ENCODE measurements around the gene VRK1.

The VRK1 gene

GRCh38 chr14:96888593-96888992, 91.4 kb downstream of the VRK1 start:
- FAIRE-seq, result no peak

GRCh38 chr14:96889091-96889490, 91.9 kb downstream of the VRK1 start:
- no peak for FAIRE-seq

GRCh38 chr14:96893966-96894622, 96.9 kb downstream of the VRK1 start:
- FAIRE-seq, result no peak

DNA sequence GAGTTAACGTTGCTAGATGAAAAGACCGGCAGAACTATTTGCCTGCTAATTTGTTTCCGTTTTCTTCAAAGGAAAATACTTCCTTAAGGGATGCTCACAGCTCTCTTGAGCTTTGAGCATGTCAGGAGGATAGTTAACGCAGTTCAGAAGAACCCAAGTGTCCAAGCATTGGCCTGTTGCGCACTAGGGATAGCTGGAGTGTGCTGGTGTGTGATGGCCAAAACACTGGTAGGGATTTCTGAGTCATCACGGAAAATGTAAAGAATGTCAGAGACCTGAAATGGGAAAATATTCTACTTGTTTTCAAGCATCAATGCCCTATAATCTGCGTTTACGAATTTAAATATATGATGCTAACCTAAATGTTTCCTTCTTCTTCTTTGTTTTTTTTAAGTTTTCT, 97.8 kb downstream of the VRK1 start:
- FAIRE-seq, result no peak

DNA sequence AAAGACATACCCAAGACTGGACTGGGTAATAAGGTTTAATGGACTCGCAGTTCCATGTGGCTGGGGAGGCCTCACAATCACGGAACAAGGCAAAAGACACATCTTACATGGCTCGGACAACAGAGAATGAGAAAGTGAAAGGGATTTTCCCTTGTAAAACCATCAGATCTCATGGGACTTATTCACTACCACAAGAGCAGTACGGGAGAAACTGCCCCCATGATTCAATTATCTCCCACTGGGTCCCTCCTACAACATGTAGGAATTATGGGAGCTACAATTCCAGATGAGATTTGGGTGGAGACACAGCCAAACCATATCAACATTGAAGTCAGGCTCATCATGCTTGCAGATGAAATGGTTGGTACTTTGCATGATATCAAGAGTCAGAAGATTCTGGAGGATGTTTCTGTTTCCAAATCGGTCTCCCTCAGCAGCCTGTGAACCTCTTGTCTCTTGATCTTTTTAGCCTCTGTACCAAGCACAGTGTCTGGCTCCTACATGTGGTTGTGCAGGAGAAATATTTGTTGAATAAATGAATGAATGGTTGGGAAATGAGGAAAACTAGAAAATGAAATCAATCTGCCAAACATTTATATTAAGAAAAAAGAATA, 98.6 kb downstream of the VRK1 start:
- FAIRE-seq, result no peak

- FAIRE-seq, result no peak
Measured at GRCh38 chr14:96897184-96897583, 100.0 kb downstream of the VRK1 start.

GRCh38 chr14:96901227-96901626, 104.0 kb downstream of the VRK1 start:
- FAIRE-seq, result no peak

DNA sequence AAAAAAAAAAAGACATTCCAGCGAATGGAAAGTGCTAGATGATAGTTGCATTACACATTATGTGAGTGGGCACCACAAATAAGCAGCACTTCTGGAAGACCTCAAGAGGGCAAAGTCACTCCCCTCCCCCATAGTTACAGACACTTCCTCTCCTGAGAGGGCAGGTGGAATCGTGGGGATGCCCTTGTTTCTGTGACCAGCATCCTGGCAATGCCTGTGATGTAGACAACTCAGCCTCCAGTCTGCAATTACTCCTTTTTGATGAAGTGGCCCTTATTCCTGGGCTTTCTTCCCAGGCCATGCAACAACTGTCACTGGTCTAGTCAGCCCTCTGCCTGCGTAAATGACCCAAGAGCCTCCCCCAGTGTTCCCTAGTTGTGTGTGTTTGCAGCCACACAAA, 104.8 kb downstream of the VRK1 start:
- FAIRE-seq, result no peak

GRCh38 chr14:96903444-96904023, 106.4 kb downstream of the VRK1 start:
- no peak for FAIRE-seq

DNA sequence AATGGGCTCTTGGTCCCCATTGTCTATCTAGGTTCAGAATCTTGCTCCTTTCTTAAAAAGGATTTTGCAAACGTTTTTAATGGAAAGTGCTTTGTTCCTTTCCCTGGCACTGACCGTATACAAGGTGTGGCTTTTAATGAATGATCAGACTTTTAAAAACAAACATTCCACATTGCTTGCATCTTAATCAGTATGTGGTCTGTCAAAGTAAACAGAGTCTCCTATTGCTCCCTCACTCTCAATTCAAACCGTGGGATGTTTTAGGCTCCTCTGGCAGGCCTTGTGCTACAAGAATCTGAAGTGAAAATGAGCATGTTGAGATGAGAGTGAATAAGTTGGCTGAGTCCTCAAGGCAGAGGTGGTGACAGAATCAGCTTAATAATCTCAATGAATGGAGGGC, 107.0 kb downstream of the VRK1 start:
- no peak for FAIRE-seq

GRCh38 chr14:96905065-96905464, 107.9 kb downstream of the VRK1 start:
- no peak for FAIRE-seq

DNA sequence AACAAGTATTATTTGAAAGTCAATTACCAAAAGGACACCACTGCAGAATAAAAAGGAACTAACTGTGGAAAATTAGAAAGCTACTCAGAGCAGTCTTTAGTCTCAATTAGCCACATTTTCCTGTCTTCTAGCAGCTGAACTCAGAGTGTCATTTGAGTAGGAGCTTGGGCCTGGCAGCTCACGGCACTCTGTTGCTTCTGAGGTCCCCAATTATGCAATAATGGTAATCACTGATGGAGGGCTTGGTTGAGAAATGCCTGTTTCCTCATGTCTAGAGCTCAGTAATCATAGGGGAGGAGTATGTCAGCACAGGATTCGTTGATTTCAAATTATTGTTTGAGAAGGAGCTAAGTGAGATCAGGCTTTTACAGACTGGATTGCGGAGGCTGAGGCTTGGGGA, 108.6 kb downstream of the VRK1 start:
- no peak for FAIRE-seq

GRCh38 chr14:96906434-96906833, 109.3 kb downstream of the VRK1 start:
- FAIRE-seq, result no peak

GRCh38 chr14:96909841-96910364, 112.7 kb downstream of the VRK1 start:
- FAIRE-seq, result no peak

GRCh38 chr14:96911499-96912149, 114.4 kb downstream of the VRK1 start:
- no peak for FAIRE-seq

GRCh38 chr14:96914571-96915128, 117.5 kb downstream of the VRK1 start:
- FAIRE-seq, result no peak

DNA sequence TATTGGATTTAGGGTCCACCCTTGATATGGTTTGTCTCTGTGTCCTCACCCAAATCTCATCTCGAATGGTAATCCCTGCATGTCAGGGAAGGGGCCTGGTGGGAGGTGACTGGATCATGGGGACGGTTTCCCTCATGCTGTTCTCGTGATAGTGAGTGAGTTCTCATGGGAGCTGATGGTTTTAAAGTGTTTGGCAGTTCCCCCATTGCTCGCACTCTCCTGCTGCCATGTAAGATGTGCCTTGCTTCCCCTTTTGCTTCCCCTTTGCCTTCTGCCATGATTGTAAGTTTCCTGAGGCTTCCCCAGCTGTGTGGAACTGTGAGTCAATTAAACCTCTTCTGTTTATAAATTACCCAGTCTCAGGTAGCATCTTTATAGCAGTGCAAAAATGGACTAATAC, 118.3 kb downstream of the VRK1 start:
- FAIRE-seq, result no peak

DNA sequence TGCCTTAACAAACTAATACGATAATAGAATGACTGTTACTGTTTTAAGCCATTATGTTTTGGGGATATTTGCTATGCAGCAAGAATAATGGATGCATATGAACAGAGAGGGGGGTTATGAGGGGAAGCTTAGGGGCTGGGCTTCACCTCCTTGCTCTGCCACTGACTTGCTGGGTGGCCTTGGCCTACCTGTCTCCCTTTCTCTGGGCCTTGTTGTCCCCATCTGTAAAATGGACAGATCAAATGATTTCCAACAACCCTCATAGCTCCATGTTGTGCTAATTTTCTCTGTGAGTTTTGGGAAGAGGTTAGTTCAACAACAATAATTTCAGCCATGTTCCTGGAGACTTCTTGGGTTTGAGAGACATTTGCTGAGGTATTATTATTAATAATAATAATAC, 119.6 kb downstream of the VRK1 start:
- FAIRE-seq, result no peak

DNA sequence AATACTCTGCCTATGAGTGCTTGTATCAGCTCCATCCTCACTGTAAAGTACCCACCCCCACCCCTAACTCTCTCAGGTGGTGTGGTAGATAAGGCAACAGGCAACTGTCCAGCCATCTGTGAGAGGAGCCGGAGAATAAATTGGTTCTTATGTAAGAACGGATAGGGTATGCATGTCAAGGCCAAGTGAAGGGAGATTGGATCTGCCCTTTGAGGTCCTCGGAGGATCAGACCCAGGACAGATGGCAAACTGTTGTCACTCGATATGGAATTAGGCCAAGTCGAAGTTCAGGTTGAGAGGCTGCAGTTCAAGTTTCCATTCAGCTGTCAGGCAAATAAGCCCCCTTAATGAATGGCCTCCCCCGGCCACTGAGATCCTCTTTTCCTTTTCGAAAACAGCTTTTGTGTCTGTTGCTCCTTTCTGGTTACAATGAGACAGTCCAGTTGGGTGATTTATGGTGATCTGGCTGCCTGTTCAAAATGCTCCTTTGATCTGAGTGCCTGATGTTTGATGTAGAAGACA, 120.3 kb downstream of the VRK1 start:
- FAIRE-seq, result no peak

DNA sequence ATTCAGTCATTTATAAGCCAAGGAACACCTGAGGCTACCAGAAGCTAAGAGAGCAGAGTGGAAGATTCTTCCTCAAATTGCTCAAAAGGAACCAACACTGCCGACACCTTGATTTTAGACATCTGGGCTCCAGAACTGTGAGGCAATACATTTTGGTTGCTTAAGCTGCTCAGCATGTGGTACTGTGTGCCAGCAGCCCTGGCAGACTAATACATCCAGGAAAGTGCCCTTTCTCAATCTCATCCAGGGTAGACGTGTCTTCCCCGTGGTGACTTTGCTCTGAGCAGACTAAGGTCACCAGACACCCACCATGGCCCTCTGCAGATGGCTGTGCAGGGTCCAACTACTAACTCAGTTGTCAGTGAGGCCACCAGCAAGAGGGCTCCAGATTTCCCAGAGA, 122.8 kb downstream of the VRK1 start:
- FAIRE-seq, result no peak

DNA sequence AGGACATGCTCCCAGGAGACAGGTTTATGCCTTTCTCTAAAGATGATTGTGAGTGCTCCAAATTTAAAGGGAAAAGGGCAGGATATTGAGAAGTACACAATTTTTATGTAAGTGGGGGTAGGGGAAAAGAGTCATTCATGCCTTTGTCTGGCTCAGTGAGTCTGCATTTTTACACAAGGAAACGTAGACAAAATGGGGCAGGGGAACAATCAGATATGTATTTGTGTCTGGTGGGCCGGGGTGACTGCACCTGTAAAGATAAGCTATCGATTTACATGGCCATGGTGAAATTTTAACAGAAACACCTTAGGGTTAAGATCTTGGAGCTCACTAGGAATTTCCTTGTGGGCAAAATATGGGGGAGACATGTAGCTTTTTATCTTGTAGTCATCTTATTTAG, 123.6 kb downstream of the VRK1 start:
- no peak for FAIRE-seq

DNA sequence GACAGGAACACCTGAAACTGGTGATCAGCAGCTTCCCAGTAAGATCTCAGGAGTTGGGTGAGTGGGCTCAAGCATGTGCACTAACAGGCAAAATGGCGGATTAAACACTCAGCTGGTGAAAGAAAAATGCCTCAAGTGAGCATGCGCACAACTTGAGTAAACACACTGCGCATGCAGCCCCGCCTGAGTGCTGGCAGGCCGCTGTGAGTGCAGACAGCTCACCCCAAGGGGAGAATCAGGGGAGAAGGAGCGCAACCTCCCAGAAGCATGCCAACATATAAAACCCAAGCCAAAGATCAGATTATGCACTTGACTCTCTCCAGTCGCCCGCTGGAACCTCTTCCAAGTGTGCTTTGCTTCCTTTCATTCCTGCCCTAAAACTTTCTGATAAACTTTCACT, 125.8 kb downstream of the VRK1 start:
- FAIRE-seq, result no peak

DNA sequence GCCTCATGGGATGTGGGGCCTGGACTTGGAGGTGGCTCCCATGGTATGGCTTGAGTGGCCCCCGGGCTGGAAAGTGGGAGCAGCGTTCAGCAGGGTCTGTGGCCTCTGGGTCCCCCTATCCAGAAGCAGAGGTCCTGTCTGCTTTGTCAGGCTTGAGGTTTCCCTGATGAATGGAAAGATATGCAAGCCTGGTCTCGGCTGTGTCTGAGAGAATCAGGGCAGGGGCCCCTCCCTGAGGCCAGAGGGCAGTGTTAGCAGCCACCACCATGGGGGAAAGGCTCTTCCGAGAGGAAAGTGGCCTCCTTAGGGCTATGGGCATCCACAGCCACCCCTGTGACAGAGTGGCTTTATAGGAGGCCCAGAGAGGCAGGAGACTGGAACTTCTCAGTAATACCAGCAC, 128.2 kb downstream of the VRK1 start:
- FAIRE-seq, result no peak

Data from TTC549 (cell line).